Hippocampal formation (tissue), 2 donors: Measurements from ENCODE around the gene ESPNL.
"Not testable (repeated sequence)": the region's sequence is repeated elsewhere in the genome, so short reads cannot be mapped to it uniquely, and the experiment has no call there.

Experiments
- DNase-seq, 2 donors: peaks; one replicate each; lab custom pipeline; 2025; lab: John Stamatoyannopoulos, UW

The ESPNL gene

DNA sequence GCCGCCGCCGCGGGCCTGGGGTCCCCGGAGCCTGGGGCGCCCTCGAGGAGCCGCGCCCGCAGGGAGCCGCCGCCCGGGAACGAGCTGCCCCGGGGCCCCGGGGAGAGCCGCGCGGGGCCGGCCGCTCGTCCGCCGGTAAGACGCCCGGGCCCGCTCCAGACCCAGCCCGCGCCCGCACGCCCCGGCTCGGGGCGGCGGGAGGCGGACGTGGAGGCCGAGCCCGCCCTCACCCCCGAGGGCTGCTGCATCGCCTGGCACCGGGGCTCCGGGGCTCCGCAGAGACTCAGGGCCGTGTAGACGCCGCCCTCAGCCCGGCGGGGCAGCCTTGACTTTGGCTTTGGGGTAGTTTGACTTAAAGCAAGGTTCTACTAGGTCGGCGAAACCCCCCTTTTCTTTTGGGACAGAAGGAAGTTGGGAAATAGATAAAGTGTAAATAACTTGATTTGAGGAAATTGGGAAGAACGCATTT is 59.0 kb downstream of the ESPNL start:
- no peak for DNase-seq

DNA sequence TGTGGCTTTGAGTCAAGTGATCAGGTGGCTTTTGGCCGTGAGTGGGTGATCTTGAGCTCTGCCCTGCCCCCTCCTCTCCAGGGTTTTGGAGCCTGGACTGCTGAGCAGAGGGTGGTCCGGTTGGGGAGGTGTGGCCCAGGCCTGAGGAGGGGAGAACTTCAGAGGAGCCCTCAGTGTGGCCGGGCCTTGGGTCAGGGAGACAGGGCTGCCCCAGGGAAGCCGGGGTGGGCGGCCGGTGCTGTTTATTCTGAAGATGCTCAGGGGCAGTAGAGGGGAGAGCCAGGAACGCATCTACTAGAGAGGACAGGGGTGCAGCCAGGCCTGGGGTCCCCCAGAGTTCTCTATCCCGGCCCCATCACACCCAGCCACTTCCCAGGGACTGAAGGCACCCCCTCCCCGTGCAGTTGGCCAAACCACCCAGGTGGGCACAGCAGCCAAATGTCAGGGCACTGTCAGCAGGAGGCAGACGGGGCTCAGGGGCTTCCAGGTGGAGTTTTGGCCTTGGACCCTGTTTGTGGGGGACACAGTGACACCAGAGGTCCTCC is 59.6 kb downstream of the ESPNL start:
- DNase-seq = no peak

DNA sequence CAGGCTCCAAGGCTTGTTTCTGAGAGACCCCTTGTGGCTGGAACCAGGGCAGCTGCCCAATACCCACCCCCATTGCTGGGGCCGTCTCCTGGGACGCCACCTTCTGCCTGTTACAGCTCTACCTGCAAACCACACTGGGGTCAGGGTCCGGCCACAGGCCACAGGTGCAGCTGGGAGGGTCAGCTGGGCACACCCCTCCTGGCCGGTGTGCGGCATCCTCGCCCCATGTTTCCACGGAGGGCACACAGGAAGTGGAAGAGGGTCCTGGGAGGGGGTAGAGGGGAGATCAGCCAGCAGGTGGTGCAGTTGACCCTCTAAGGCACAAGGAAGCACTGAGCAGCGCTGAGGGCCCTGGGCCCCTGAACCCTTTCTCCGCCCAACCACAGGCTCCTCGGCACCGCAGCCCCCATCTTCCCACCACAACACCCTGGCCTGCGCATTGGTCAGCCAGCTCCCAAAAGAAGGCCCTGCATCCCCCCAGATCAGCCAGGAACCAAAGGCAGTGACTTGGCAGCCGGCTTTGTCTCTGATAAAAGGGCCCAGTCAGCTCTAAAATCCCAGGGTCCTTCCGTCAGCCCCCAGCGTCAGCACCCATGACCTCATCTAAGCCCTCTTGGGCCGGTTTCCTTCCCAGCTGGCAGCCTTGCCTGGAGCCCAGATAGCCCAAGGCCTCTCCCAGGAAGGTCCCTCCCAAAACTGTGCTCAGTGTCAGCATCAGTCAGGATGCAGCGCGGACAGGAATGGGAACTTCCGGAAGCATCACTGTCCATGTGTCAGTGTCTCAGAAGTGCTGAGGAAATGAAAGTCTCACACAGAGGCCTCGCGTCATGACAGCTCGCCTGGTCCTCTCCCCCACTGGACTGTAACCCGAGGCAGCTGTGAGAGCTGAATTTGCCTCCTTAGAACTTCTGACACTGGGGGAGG is 60.3 kb downstream of the ESPNL start:
- no peak for DNase-seq

DNA sequence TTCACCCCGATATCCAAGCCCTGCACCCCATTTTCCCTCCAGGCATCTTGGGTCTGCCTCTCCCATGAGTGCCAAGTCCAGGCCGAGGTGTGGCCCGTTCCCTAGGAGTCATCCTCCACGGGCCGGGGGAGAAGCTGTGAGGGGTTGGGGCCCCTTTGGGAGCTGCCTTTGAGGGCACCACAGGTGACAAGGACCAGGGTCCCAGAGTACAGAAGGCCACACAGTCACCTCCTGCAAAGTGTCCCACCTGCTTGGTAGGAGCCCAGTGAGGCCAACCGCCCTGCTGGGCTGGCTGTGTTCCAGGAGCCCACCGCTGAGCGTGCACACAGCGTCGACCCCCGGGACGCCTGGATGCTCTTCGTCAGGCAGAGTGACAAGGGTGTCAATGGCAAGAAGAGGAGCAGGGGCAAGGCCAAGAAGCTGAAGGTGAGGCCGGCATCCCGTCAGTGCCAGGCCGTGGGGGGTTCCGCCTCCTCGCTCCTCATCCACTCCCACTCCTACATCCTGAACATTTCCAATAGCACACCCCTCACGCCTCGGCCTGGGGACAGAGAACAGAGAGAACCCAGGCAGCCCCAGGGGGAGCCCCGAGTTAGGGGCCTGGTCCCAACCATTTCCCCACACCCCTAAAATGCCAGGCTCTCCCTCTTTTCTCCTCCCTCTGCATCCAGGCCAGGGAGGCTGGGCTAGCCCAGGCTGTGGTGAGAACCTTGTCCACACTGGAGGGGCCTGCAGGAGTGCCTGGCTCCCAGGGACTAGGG is 61.3 kb downstream of the ESPNL start:
- DNase-seq = no peak

DNA sequence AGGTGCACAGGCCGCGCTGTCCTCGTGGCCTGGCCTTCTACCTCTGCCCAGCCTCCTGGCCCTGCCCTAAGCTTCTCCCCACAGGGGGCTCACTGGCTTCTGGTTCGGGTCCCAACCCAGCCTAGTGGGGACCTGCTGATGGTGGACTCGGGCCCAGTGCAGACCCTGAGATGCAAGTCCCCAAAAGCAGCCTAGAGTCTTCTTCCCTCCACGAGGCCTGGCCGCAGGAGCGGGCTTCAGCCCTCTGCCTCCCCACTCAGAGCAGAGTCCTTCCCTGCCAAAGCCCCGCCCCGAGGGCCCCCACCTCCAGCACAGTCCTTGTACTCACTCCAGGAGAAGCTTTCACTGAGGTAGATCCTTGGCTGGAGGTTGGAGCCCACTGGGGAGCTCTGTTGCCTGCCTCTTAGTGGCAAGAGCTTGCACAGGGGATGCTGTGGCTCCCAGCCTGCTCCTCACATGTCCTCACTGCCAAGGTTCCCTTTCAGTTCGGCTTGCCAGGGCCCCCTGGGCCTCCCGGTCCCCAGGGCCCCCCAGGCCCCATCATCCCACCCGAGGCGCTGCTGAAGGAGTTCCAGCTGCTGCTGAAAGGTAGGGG is 62.2 kb downstream of the ESPNL start:
- no peak for DNase-seq

DNA sequence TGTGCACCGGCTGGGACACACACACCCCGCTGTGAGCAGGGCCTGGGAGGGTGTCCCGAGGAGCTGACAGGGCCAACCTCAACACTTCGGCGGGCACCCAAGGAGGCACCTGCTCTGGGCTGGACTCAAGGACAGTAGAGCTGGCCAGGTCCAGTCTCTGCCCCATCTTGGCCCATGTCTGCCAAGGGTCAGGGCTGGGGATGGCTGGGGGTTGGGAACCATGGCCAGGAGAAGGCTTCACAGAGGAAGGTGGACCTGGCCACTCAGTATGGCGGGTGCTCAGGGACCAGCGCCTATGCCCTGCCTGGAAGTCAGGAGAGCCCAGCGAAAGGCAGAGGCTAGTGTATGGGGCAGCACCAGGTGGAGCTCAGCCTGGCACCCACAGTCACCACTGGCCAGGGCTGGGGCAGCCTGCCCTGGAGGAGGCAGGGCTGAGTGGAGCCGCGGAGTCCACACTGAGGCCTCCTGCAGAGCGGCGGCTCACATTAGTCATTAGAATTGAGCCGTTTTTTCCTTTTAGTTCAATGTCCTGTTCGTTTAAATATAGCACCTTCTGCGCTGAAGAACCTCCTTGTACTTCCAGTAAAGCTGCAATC is 62.8 kb downstream of the ESPNL start:
- no peak for DNase-seq

DNA sequence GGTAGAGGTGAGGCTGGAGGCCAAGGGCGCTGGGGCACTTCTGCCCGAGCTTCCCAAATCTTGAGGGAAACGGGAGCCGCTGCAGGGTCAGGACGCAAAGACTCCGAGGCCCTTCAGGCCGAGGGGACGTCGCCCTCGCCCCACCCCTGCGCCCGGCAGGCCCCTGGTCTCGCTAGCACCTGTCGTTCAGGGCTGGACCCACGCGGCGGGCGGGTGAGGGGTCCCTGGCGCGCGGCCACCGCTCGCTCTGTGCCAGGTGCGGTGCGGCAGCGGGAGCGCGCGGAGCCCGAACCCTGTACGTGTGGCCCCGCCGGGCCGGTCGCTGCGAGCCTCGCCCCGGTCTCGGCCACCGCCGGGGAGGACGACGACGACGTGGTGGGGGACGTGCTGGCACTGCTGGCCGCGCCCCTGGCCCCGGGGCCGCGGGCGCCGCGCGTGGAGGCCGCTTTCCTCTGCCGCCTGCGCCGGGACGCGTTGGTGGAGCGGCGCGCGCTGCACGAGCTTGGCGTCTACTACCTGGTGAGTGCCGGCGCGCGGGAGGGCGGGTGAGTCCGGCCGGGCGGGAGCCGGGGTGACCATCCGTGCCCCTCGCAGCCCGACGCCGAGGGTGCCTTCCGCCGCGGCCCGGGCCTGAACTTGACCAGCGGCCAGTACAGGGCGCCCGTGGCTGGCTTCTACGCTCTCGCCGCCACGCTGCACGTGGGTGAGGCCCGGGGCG is 63.5 kb downstream of the ESPNL start:
- DNase-seq = no peak

DNA sequence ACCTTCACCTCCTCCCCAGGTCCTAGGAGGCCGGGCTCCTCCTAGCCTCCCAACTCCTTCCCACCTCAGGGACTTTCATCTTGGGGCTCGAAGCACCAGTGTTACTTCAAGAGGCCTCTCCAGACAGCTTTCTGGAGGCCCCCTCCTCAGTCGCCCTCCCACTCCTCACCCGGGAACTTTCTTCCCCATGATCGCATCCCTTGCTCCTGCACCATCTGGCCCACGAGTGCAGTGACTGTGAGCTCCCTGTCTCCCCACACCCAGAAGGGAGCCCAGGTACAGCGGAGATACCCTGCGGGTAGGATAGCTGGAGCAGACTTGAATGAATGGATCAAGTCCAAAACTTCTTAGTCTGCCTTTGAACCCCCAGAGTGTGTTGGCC is 64.8 kb downstream of the ESPNL start:
- DNase-seq = no peak

DNA sequence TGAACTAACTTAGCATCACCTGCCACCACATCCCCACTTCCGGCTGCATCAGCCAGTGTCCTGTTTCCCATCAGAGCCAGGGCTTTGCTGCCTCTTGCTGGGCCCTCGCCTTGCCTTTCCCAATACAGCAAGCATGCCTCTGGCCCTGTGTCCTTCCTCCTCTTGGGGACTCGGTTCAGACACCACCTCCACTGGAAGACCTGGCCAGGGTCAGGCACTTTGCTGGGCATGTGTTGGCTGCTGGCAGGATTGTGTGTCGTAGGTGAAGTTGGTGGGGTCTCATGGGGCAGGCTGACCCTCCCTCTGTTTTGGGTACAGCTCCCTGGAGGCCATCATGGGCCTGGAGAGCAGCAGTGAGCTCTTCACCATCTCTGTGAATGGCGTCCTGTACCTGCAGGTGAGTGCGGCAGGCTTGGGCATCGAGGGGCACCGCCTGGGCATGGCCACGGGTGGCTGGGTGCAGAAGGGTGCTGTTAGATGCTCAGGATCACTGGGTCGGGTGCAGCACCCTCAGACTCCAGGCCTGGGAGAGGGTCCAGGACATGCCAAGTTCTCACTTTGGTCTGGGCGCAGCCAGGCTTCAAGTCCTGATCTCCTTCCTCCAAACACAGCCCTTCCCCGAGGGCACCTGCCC is 65.3 kb downstream of the ESPNL start:
- DNase-seq = no peak

DNA sequence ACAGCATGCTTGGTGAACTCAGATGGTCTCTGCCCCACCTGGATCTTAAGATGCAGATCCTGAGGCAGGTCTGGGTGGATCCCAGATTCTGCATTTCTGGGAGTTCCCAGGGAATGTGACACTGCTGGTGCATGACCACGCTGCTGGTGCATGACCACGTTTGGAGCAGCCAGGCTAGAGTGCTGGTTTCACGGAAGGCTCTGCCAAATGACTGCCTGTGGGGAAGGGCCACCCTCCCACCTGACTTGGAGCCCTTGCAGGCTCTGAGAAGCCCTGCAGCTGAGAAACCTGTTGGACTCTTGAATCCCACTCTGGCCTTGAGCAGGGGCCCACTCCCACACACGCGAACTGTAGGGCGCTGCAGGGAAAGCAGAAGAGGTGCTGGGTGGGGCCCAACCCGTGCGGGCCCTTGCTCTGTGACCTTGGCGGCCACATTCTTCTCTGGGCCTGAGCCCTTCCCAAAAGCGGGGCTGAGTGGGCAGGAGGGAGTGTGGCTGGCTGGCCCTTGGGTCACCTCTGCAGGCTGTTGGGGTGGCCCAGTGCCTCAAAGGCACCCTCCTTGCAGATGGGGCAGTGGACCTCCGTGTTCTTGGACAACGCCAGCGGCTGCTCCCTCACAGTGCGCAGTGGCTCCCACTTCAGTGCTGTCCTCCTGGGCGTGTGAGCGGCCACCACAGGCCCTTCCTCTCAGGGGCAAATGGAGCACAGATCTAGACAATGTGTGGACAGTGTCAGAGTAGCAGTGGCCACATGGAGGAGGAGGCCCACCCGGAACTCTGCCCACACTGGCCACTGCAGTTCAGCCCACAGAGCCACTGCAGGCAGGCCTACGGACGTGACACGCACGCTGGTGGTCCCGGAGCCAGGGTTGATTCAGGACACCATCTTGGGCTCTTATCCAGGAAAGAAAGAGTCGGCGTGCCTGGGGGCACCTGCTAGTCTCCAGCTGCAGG is 66.5 kb downstream of the ESPNL start:
- no peak for DNase-seq

DNA sequence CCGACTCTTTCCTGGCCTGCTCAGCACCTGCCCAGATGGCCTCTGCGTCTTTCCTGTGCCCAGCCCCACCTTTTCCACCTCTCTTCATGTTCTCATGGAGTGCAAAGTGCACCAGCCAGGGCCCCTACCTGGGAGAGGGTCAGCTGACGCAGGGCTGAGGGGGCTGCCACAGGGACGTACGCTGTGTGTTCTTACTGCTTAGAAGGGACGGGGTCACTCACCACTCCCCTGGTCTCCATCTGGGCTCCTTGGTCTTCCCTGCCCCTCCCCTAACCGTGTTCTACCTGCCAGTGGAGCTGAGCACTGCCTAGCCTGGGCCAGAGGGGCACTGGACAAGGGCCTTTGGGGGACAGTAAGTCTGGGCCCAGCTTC is 67.2 kb downstream of the ESPNL start:
- no peak for DNase-seq

DNA sequence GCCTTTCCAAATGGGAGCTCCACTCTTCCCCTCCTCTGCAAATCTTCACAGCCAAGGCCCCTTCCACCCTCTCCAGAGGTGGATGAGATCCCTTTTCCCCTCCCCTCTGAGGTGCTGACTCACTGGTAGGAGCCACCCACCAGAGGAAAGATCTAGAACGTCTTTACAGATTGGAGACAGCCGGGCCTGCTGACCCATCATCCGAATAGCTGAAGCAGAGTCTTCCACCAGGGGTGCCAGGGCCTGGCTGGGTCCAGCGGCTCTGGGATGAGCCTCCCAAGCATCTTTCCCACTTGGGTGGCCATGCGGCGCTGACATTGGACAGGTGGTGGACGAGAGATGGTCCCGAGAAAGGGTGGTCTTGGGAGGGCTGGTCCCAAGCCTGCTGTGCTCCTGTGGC is 67.6 kb downstream of the ESPNL start:
- DNase-seq = no peak

DNA sequence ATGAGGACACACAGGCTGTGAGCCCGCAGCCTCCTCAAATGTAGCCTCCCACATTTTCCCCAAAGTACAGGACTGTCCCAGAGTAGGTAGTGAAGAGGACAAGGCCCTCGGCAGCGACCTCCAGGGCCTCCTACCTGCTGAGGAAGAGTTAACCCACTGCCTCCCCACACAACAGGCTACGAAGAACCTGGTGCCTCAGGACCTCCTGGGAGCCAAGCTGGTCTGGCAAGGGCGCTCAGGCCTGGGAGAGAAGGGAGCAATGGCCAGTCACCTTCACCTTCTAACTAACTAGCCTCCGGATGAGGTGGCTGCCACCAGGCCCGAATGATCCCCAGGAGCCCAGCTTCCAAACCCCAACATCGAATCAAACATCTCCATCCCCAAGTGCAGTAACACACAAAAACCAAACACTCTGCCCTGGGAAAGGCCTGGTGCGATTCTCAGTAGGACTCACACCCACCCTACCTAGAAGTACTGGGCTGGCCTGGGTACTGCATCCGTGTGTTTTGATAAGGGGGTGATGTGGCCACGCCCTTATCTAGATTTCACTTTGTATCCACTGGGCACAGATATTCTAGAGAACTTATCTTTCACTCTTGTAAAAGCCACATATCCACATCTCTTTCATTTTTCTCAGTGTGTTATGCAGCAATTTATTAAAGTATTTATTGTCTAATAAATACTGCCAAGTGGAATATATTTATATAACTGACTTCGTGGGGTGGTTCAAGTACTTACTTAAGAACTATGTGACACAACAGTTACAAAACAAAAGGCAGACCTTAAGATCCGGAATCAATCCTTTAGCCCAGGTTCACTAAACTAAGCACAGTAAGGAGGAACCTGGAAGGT is 68.3 kb downstream of the ESPNL start:
- no peak for DNase-seq

DNA sequence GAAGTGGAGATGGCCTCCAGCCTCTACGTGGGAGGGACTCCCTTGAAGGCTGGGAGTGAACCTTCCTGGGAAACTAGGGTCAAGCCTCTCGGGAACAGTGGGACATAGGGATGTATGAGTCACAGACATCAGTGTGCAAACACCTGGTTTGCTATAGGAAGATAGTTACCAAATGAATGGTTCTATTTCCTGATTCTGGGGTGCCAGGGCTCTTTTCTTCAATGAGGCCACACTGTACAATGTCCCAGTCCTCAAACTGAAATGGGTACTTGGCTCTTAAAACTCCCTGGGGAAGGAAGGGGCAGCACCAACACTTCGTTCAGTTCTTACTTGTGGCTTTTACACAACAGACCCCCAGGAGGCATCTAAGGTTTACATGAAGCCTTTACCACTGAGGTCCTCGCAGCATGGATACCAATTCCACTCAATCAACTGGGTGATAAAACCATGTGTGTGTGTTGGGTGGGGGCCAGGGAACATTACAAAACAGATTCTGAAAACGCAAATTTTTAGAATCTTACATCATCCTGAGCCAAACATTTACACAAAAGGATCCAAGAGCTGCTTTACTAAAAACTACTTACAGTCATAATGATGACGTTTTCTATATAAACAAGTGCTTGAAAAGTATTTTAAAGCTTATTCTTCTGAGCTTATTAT is 69.0 kb downstream of the ESPNL start:
- no peak for DNase-seq

DNA sequence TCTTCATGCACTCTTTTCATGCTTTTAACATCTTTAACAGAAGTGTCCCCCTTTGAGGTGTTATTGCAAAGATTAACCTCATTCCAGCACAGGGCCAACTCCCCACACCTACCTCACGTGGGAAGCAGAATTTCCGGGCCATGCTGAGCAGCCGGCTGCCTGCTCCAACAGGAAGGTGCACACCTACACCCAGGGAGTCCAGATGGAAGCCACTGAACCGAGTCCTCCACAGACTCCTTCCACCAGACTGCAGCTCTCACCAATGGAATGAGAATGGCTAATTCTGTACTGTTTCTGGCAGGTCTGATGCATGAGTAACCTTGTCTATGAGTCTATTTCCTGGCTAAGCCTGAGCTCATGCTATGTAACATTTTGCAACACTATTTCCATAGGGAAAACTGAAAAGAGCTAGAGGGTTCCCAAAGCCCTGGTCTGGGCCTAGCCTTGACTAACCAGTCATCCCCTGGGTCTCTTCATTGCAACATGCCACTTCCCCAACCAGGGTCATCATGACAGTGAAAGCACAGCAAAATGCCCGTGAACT is 69.6 kb downstream of the ESPNL start:
- peak in 1 of 2 donors; percentile 24 for DNase-seq

DNA sequence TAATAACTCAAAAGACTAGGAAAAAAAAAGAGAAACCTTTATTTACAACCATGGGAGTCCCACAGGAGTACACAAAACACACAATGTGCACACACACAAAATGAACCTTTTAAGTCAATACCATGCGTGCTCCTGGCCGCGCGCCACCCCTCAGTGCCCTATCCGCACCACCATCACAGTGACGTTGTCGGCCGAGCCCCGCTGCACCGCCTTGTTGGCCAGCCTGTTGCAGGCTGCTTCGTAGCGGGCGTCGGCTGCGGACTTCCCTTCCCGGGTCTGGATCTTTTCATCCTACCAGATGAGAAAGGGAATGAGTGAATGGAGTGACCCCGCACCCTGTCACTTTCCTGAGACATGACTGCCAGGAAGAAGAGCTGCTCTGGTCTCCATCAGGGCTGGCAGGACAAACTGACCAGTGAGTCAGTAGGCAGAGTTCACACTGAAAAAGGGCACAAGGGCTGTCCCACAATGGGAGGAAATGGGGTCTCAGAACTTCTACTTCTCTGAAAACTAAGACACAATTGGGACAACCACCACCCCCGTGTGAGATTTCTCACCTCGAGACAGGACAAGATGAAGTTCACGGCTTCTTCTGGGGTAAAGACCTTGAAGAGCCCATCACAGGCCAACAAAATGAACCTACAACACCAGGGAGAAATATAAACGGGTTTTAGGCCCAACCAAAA is 70.4 kb downstream of the ESPNL start:
- DNase-seq = no peak

DNA sequence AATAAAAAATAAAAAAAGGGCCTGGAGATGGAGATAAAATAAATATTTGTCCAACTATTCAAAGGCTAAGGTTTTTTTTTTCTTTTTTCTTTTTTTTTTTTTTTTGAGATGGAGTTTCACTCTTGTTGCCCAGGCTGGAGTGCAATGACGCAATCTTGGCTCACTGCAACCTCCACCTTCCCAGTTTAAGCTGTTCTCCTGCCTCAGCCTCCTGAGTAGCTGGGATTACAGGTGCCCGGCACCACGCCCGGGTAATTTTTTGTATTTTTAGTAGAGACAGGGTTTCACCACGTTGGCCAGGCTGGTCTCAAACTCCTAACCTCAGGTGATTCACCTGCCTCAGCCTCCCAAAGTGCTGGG is 70.9 kb downstream of the ESPNL start:
- DNase-seq = not testable (repeated sequence)
